IMR-90 (cell line): ENCODE results near the gene SMARCA2. TPM values are rescaled to one million over a fixed set of nuclear protein-coding genes. Genes with fewer than 3 reads are reported as not detected.

ENCODE experiments used
- ATAC-seq: fragments of 200-7000 bp; cut with Tn5 transposase; 2 replicates; pipeline ENCODE4 v1.9.1; 2020; ENCODE audit warnings: low read depth, mild to moderate bottlenecking, moderate library complexity
- BruUV-seq: library from RNA; stranded (reverse); fragments of 400-500 nt; replicated peaks from 2 replicates; lab custom pipeline; 2021; lab: Mats Ljungman, UMichigan
- CTCF ChIA-PET: fragments of 300-600 bp; formaldehyde crosslinking; extraction: SDS; loops from one replicate; lab custom pipeline; 2021; ENCODE audit warnings: antibody characterized with exemption; lab: Yijun Ruan, JAX
- POLR2A ChIA-PET: fragments of 300-600 bp; sonication (Branson Sonifier 250); formaldehyde crosslinking; loops from one replicate; lab custom pipeline; 2022; ENCODE audit warnings: antibody characterized with exemption; ENCODE audit not compliant: unreplicated experiment; lab: Charles Lee
- DNase-seq: peaks from one replicate; pipeline ENCODE4 v3.0.0; 2013
- H2AFZ ChIP-seq: replicated peaks from 2 replicates; pipeline ENCODE3; 2013; ENCODE audit warnings: low read length, mild to moderate bottlenecking; ENCODE audit not compliant: poor library complexity
- H2AK5ac ChIP-seq: 2 replicates; pipeline ENCODE4 v1.6.1; 2013; ENCODE audit warnings: low read depth, low read length, inconsistent platforms
- H2AK9ac ChIP-seq: replicated peaks from 2 replicates; pipeline ENCODE3; 2013; ENCODE audit warnings: mild to moderate bottlenecking, low read depth, low read length, moderate library complexity; ENCODE audit not compliant: poor library complexity
- H2BK120ac ChIP-seq: 2 replicates; pipeline ENCODE4 v1.6.1; 2013; ENCODE audit warnings: low read depth, low read length, inconsistent platforms
- H2BK15ac ChIP-seq: 3 replicates; pipeline ENCODE4 v1.6.1; 2013; ENCODE audit warnings: low read depth, low read length, inconsistent platforms
- H2BK20ac ChIP-seq: 2 replicates; pipeline ENCODE4 v1.6.1; 2013; ENCODE audit warnings: low read depth, mild to moderate bottlenecking, inconsistent platforms, low read length, moderate library complexity
- H2BK5ac ChIP-seq: 2 replicates; pipeline ENCODE4 v1.6.1; 2013; ENCODE audit warnings: mild to moderate bottlenecking, low read depth, low read length, inconsistent platforms; ENCODE audit not compliant: poor library complexity, severe bottlenecking
- H3K14ac ChIP-seq: replicated peaks from 2 replicates; pipeline ENCODE4 v1.6.1; 2013; ENCODE audit warnings: low read depth, low read length, inconsistent platforms
- H3K18ac ChIP-seq: 2 replicates; pipeline ENCODE4 v1.6.1; 2013; ENCODE audit warnings: low read depth, low read length, control low read depth
- H3K23ac ChIP-seq: 2 replicates; pipeline ENCODE4 v1.6.1; 2013; ENCODE audit warnings: low read depth, low read length, inconsistent platforms
- H3K27ac ChIP-seq: 2 replicates; pipeline ENCODE4 v1.5.1; 2013; ENCODE audit warnings: mild to moderate bottlenecking, control low read depth, low read length; ENCODE audit not compliant: insufficient read depth
- H3K27me3 ChIP-seq: 2 replicates; pipeline ENCODE4 v1.6.1; 2013; ENCODE audit warnings: low read length; ENCODE audit not compliant: control insufficient read depth, insufficient read depth
- H3K36me3 ChIP-seq: 2 replicates; pipeline ENCODE4 v1.6.1; 2013; ENCODE audit warnings: low read length, mixed read lengths; ENCODE audit not compliant: control insufficient read depth, insufficient read depth
- H3K4ac ChIP-seq: 2 replicates; pipeline ENCODE4 v1.6.1; 2013; ENCODE audit warnings: low read depth, low read length, inconsistent platforms
- H3K4me1 ChIP-seq: 2 replicates; pipeline ENCODE4 v1.6.1; 2013; ENCODE audit warnings: low read length, mixed read lengths; ENCODE audit not compliant: control insufficient read depth, insufficient read depth
- H3K4me2 ChIP-seq: 2 replicates; pipeline ENCODE4 v1.6.1; 2013; ENCODE audit warnings: low read depth, mild to moderate bottlenecking, control low read depth, low read length, moderate library complexity
- H3K4me3 ChIP-seq: 2 replicates; pipeline ENCODE4 v1.5.1; 2013; ENCODE audit warnings: low read depth, mild to moderate bottlenecking, control low read depth, low read length, moderate library complexity; ENCODE audit not compliant: insufficient read depth
- H3K56ac ChIP-seq: 2 replicates; pipeline ENCODE4 v1.6.1; 2013; ENCODE audit warnings: low read length, inconsistent platforms; ENCODE audit not compliant: insufficient read depth; ENCODE audit errors: extremely low read depth
- H3K79me1 ChIP-seq, 2 experiments: 2 replicates each; pipeline ENCODE4 v1.6.1; 2013; ENCODE audit warnings: low read length in 2 of 2, inconsistent platforms in 1 of 2, low read depth in 1 of 2
- H3K9ac ChIP-seq: 2 replicates; pipeline ENCODE4 v1.6.1; 2013; ENCODE audit warnings: low read depth, low read length, control low read depth
- H3K9me1 ChIP-seq: 2 replicates; pipeline ENCODE4 v1.6.1; 2013; ENCODE audit warnings: low read length, inconsistent platforms; ENCODE audit not compliant: insufficient read depth
- H3K9me3 ChIP-seq: 2 replicates; pipeline ENCODE4 v1.6.1; 2013; ENCODE audit warnings: low read length; ENCODE audit not compliant: control insufficient read depth, insufficient read depth
- H4K20me1 ChIP-seq: 2 replicates; pipeline ENCODE4 v1.6.1; 2013; ENCODE audit warnings: low read length, inconsistent platforms; ENCODE audit not compliant: insufficient read depth
- H4K5ac ChIP-seq: 2 replicates; pipeline ENCODE4 v1.6.1; 2013; ENCODE audit warnings: mild to moderate bottlenecking, low read depth, low read length, control low read depth
- H4K8ac ChIP-seq, 2 experiments: 2 replicates each; pipeline ENCODE4 v1.6.1; 2013; ENCODE audit warnings: low read depth in 2 of 2, low read length in 2 of 2, control low read depth in 1 of 2, inconsistent platforms in 1 of 2
- H4K91ac ChIP-seq: 2 replicates; pipeline ENCODE4 v1.6.1; 2013; ENCODE audit warnings: low read depth, low read length, inconsistent platforms; ENCODE audit not compliant: insufficient read depth
- BHLHE40 ChIP-seq: fragments of 150-350 bp; IDR thresholded peaks from 2 replicates; pipeline ENCODE4 v1.6.1; 2016; ENCODE audit warnings: mild to moderate bottlenecking, low read depth, low read length
- WGBS, 2 experiments: methylation state at CpG; one replicate each; pipeline versions ENCODE4 v1.1.5 to v1.1.7; 2013; ENCODE audit warnings: missing lambda C conversion rate in 2 of 2; ENCODE audit not compliant: insufficient read length in 1 of 2; ENCODE audit errors: extremely low coverage in 2 of 2; 5-methylcytosine and 5-hydroxymethylcytosine counted together
- dilution Hi-C: fragments of 300-500 bp; cut with HindIII; formaldehyde crosslinking; loops from one replicate; pipeline ENCODE4 v1.14.3; 2018; ENCODE audit warnings: low sequenced_read_pairs; ENCODE audit not compliant: unreplicated experiment
- in situ Hi-C: fragments of 300-500 bp; cut with MboI; formaldehyde crosslinking; loops from 3 replicates; pipeline ENCODE4 v1.14.3; 2019; ENCODE audit warnings: low sequenced_read_pairs, inconsistent platforms, mixed read lengths
- intact Hi-C: fragments of 100-400 bp; cut with micrococcal nuclease; formaldehyde crosslinking; loops from 2 replicates; pipeline ENCODE4 v1.10.0; 2022
- polyA plus RNA-seq, 3 experiments: library from polyadenylated mRNA; depleted of rRNA; stranded (reverse); fragments of >200 nt; gene quantifications; 2 replicates each; pipeline ENCODE4 v1.2.3, GENCODE V29; 2012; ENCODE audit warnings: low replicate concordance in 1 of 3
- total RNA-seq: library from RNA; depleted of rRNA; stranded (reverse); fragments of >200 nt; gene quantifications from 2 replicates; pipeline ENCODE4 v1.2.3, GENCODE V29; 2012

SMARCA2 gene
- total and polyA plus RNA-seq, 2 of the 4 experiments (the other 2 are of a cell fraction) = 25.3 to 26.7 TPM

DNA sequence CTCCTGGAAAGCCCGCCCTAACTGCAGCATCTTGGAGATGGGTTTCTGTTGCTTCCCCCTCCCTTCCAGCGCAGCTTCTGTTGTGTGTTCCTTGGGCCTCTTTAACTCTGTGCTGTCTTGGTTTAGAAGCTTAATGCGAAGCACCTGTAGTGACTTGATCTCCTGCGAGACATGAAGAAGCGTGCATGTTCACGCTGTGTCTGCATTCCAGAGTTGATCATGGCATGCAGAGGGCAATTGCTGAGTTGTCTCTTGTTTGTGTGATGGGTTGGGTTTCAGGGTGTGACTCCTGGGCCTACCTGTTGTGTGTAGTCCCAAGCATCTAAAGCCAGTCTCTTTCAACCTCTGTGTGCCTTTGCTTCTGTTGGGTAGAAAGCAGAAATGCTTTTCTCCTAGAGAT is 155.6 kb downstream of the SMARCA2 start:
- peaks cover 1% of the 10 kb centered on the region for H3K9me1 ChIP-seq
- H2AK5ac ChIP-seq = no peak overlapping the region
- no peak for ATAC-seq
- no peak for TF ChIP-seq BHLHE40
- no peaks in the 10 kb centered on the region for H4K20me1 ChIP-seq
- H4K5ac ChIP-seq = no peak overlapping the region
- H4K8ac ChIP-seq = no peak overlapping the region
- H2BK5ac ChIP-seq = no peak overlapping the region
- no peak for DNase-seq
- no peak overlapping the region for H2AK9ac ChIP-seq
- no peak overlapping the region for H2BK15ac ChIP-seq
- no peaks in the 10 kb centered on the region for H3K27me3 ChIP-seq
- H3K4me1 ChIP-seq = no peaks in the 10 kb centered on the region
- no peak overlapping the region for H3K18ac ChIP-seq
- H2AFZ ChIP-seq = no peak overlapping the region
- H3K27ac ChIP-seq = no peak overlapping the region
- 100% methylated on average over 3 of the region's 6 CpGs; no CpG with 5 or more reads in 1 of the 2 experiments for WGBS, 2 experiments
- no peak overlapping the region for H4K91ac ChIP-seq
- intact Hi-C loops (no loop called here), dilution Hi-C loops (no loop called here), in situ Hi-C loops (no loop called here)
- H2BK20ac ChIP-seq = no peak overlapping the region
- no peak overlapping the region for H3K9ac ChIP-seq
- peaks cover 4% of the 10 kb centered on the region; the same call in 1 of the 2 replicates for H3K36me3 ChIP-seq
- H3K23ac ChIP-seq = no peak overlapping the region
- ChIA-PET CTCF (no interaction called here), POLR2A (no interaction called here)
- no peak overlapping the region for H3K56ac ChIP-seq
- H3K9me3 ChIP-seq = no peaks in the 10 kb centered on the region
- no peak overlapping the region for H3K4ac ChIP-seq
- H3K14ac ChIP-seq = no peak overlapping the region
- H2BK120ac ChIP-seq = no peak overlapping the region
- peaks cover 3 to 7% of the 10 kb centered on the region in 2 experiments; a peak in 2 of 4 replicates for H3K79me1 ChIP-seq
- no peak overlapping the region for H3K4me2 ChIP-seq
- BruUV-seq = no TSS peak
- H3K4me3 ChIP-seq = no peak overlapping the region
